ENCODE results near the gene LRRFIP2. TPM values are rescaled to one million over a fixed set of nuclear protein-coding genes. Genes with fewer than 3 reads are reported as not detected.

The LRRFIP2 gene
- total and polyA plus RNA-seq, 2 of the 8 experiments (the other 6 are each of a cell fraction or from before 2014, with no cell fraction given), result 8.8 to 25.6 TPM

DNA sequence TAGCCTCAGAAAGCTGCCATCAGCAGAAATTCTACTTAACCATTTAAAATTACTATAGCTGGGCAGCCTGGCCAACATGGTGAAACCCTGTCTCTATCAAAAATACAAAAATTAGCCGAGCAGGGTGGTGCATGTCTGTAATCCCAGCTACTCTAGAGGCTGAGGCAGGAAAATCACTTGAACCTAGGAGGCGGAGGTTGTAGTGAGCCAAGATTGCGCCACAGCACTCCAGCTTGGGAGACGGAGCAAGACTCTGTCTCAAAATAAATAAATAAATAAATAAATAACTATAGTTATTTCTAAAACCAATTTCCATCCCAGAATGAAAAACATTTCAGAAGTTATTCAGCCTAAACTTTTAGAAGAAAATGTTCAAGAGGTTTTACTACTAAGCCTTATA, 25.1 kb downstream of the LRRFIP2 start:
- ChIA-PET CTCF (ENCODE audit: partially characterized antibody) (no interaction called here), POLR2A (ENCODE audit: partially characterized antibody) (interaction anchor here (0.6 kb wide), 1 partner anchor 186 kb away, joined by 3 read pairs; no protein-coding TSS in a partner anchor)
- 95% methylated on average over 4 of the region's 4 CpGs; no CpG with 5 or more reads in 1 of the 2 experiments for WGBS, 2 experiments (ENCODE audit: extremely low coverage in 1 of 2, insufficient coverage in 1 of 2, insufficient read length in 1 of 2, insufficient replicate concordance in 2 of 2, low coverage in 1 of 2, low lambda C conversion rate in 2 of 2, missing lambda C conversion rate in 1 of 2)
- no peak overlapping the region for H3K9ac ChIP-seq (replicated peaks in 1 of 4; ENCODE audit: extremely low read depth in 1 of 4, low read depth in 3 of 4, low read length in 3 of 4)
- no peak for DNase-seq (ENCODE audit: low read depth in 1 of 2, low spot score in 2 of 2)
- H3K56ac ChIP-seq (replicated peaks; ENCODE audit: insufficient read length, low read depth, low read length), result no peak overlapping the region
- H3K23me2 ChIP-seq (ENCODE audit: low read depth, low read length), result no peaks in the 10 kb centered on the region
- H3K27ac ChIP-seq (ENCODE audit: low read depth, low read length), result no peak overlapping the region
- H3K36me3 ChIP-seq (ENCODE audit: control insufficient read depth in 2 of 4, insufficient read depth in 4 of 4, low read length in 3 of 4), result peaks cover 0 to 8% (median under 1%) of the 10 kb centered on the region in 4 experiments; a peak in 2 of 8 replicates
- no peak for FAIRE-seq
- H3K14ac ChIP-seq (ENCODE audit: insufficient read length), result no peak overlapping the region
- H4K5ac ChIP-seq (ENCODE audit: insufficient read length, low read depth, low read length), result no peak overlapping the region
- H2BK12ac ChIP-seq (ENCODE audit: low read depth, low read length), result no peak overlapping the region
- no peak overlapping the region for H3K23ac ChIP-seq (ENCODE audit: insufficient read length)
- H4K91ac ChIP-seq (replicated peaks; ENCODE audit: insufficient read length, low read length), result no peak overlapping the region
- H3K79me2 ChIP-seq (ENCODE audit: control insufficient read depth in 1 of 2, insufficient read depth in 2 of 2, low read length in 2 of 2), result no peaks in the 10 kb centered on the region
- H3K4me3 ChIP-seq (ENCODE audit: extremely low read depth in 1 of 4, insufficient read depth in 2 of 4, low read depth in 3 of 4, low read length in 4 of 4), result no peak overlapping the region
- H3K4ac ChIP-seq (replicated peaks; ENCODE audit: insufficient read length, low read depth, low read length), result no peak overlapping the region
- H2BK5ac ChIP-seq (ENCODE audit: low read depth, low read length), result no peak overlapping the region
- no peak overlapping the region for H2BK120ac ChIP-seq (replicated peaks; ENCODE audit: low read depth, low read length)
- H2AFZ ChIP-seq (ENCODE audit: low read length), result no peak overlapping the region
- H2BK20ac ChIP-seq (ENCODE audit: low read length), result no peak overlapping the region
- H4K20me1 ChIP-seq (replicated peaks in 1 of 2; ENCODE audit: control insufficient read depth in 1 of 2, insufficient read depth in 2 of 2, low read length in 2 of 2), result no peaks in the 10 kb centered on the region
- no peak overlapping the region for H3K18ac ChIP-seq (ENCODE audit: extremely low read depth, low read length)
- no peak overlapping the region for H2AK5ac ChIP-seq (ENCODE audit: low read depth, low read length)
- no peak overlapping the region for H4K8ac ChIP-seq (ENCODE audit: extremely low read depth, insufficient read depth, low read length)
- H3K4me2 ChIP-seq (ENCODE audit: insufficient read depth in 1 of 2, low read depth in 2 of 2, low read length in 2 of 2), result no peak overlapping the region
- H2BK15ac ChIP-seq (ENCODE audit: low read length), result no peak overlapping the region
- H3K9me3 ChIP-seq (ENCODE audit: insufficient read depth in 2 of 2, low read depth in 1 of 2, low read length in 1 of 2), result no peaks in the 10 kb centered on the region
- no peaks in the 10 kb centered on the region for H3K27me3 ChIP-seq (replicated peaks in 1 of 4; ENCODE audit: control insufficient read depth in 3 of 4, extremely low read depth in 1 of 4, insufficient read depth in 3 of 4, low read length in 3 of 4)
- no peaks in the 10 kb centered on the region for H3K4me1 ChIP-seq (replicated peaks in 1 of 4; ENCODE audit: control insufficient read depth in 3 of 4, insufficient read depth in 4 of 4, low read length in 3 of 4)
- H3K79me1 ChIP-seq (ENCODE audit: low read depth, low read length), result no peaks in the 10 kb centered on the region
- TF ChIP-seq RBBP5 (IDR thresholded peaks at IDR 0.05; ENCODE audit: borderline replicate concordance, low read depth, low read length), result no peak
- no peak for TF ChIP-seq CBX8 (IDR thresholded peaks at IDR 0.05; ENCODE audit: borderline replicate concordance, low read depth, low read length)
- peak; percentile 58; the same call in 1 of the 2 replicates for TF ChIP-seq CEBPB (IDR thresholded peaks at IDR 0.05; ENCODE audit: low read depth, low read length)
